DND-41 (cell line): ENCODE measurements around the gene APOM.

Source experiments
- EZH2 ChIP-seq: IDR thresholded peaks from 3 replicates; pipeline ENCODE4 v1.6.1; 2012; ENCODE audit warnings: borderline replicate concordance, low read depth, mild to moderate bottlenecking, moderate library complexity, low read length, inconsistent platforms; ENCODE audit not compliant: severe bottlenecking
- TF ChIP-seq, protein P1 (sequence below): IDR thresholded peaks from 2 replicates; pipeline ENCODE4 v1.5.1; 2012; ENCODE audit warnings: borderline replicate concordance, low read length, moderate library complexity, mild to moderate bottlenecking; ENCODE audit not compliant: poor library complexity, severe bottlenecking; ENCODE audit errors: extremely low read depth

GRCh38 chr6:31642798-31643570, 12.7 kb upstream of the APOM start:
- TF ChIP-seq, protein P1, sequence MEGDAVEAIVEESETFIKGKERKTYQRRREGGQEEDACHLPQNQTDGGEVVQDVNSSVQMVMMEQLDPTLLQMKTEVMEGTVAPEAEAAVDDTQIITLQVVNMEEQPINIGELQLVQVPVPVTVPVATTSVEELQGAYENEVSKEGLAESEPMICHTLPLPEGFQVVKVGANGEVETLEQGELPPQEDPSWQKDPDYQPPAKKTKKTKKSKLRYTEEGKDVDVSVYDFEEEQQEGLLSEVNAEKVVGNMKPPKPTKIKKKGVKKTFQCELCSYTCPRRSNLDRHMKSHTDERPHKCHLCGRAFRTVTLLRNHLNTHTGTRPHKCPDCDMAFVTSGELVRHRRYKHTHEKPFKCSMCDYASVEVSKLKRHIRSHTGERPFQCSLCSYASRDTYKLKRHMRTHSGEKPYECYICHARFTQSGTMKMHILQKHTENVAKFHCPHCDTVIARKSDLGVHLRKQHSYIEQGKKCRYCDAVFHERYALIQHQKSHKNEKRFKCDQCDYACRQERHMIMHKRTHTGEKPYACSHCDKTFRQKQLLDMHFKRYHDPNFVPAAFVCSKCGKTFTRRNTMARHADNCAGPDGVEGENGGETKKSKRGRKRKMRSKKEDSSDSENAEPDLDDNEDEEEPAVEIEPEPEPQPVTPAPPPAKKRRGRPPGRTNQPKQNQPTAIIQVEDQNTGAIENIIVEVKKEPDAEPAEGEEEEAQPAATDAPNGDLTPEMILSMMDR = no peak
- TF ChIP-seq EZH2 = no peak
